Neural cell (in vitro differentiated cells): ENCODE measurements around the gene TMEM107.

ENCODE experiments used
- EP300 ChIP-seq: fragments of 450-650 bp; conservative IDR thresholded peaks from 2 replicates; pipeline ENCODE4 v1.6.1; 2014; ENCODE audit warnings: antibody characterized with exemption, mild to moderate bottlenecking, moderate library complexity; ENCODE audit not compliant: poor library complexity, severe bottlenecking
- TAF1 ChIP-seq: IDR thresholded peaks from 2 replicates; pipeline ENCODE4 v1.6.1; 2012; ENCODE audit warnings: low read depth
- TF ChIP-seq, protein P1 (sequence below): fragments of 450-650 bp; IDR thresholded peaks from 2 replicates; pipeline ENCODE4 v1.5.1; 2014; ENCODE audit warnings: antibody characterized with exemption, mild to moderate bottlenecking, moderate library complexity; ENCODE audit not compliant: poor library complexity, severe bottlenecking

DNA sequence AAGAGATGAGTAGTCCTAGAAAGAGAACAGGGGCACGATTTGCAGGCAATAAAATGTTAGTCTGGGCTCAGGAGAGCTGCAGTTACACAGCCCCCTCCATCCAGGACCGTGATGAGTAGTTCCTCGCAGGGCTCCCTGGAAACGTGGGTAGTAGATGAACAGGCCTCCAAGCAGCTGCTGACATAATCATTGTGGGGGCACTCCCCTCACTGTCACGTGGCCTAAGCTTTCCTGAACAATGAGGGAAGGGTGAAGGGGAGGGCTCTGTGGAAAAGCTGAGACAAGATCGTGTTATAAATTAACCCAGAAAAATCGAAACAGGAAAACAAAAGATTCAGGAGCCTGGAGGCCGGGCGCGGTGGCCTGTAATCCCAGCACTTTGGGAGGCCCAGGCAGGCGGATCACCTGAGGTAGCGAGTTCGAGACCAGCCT, 22.6 kb downstream of the TMEM107 start:
- TF ChIP-seq, protein P1, sequence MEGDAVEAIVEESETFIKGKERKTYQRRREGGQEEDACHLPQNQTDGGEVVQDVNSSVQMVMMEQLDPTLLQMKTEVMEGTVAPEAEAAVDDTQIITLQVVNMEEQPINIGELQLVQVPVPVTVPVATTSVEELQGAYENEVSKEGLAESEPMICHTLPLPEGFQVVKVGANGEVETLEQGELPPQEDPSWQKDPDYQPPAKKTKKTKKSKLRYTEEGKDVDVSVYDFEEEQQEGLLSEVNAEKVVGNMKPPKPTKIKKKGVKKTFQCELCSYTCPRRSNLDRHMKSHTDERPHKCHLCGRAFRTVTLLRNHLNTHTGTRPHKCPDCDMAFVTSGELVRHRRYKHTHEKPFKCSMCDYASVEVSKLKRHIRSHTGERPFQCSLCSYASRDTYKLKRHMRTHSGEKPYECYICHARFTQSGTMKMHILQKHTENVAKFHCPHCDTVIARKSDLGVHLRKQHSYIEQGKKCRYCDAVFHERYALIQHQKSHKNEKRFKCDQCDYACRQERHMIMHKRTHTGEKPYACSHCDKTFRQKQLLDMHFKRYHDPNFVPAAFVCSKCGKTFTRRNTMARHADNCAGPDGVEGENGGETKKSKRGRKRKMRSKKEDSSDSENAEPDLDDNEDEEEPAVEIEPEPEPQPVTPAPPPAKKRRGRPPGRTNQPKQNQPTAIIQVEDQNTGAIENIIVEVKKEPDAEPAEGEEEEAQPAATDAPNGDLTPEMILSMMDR, result no peak
- TF ChIP-seq TAF1 (no peak), EP300 (no peak)
